A673 (cell line): ENCODE results near the gene THSD4. TPM values are rescaled to one million over a fixed set of nuclear protein-coding genes. Genes with fewer than 3 reads are reported as not detected.

Source experiments
- BruUV-seq: library from RNA; stranded (reverse); fragments of 400-500 nt; replicated peaks from 2 replicates; lab custom pipeline; 2021; lab: Mats Ljungman, UMichigan
- CTCF ChIA-PET: fragments of 300-600 bp; sonication (Branson Sonifier 250); formaldehyde crosslinking; loops from one replicate; lab custom pipeline; 2022; ENCODE audit warnings: antibody characterized with exemption; lab: Charles Lee
- POLR2A ChIA-PET: fragments of 300-600 bp; sonication (Branson Sonifier 250); formaldehyde crosslinking; loops from one replicate; lab custom pipeline; 2022; ENCODE audit warnings: antibody characterized with exemption; ENCODE audit not compliant: low non-redundant PET; lab: Charles Lee
- DNase-seq: peaks from one replicate; pipeline ENCODE4 v3.0.0-alpha.2; 2015; ENCODE audit warnings: low spot score
- H3K27ac ChIP-seq: fragments of 200-600 bp; sonication (generic); 2 replicates; pipeline ENCODE4 v1.5.1; 2016; ENCODE audit warnings: mixed run types, low read depth, mild to moderate bottlenecking, mixed read lengths, antibody characterized with exemption, low read length; ENCODE audit not compliant: poor library complexity, severe bottlenecking
- H3K27me3 ChIP-seq: fragments of 200-600 bp; sonication (generic); replicated peaks from 2 replicates; pipeline ENCODE4 v1.6.1; 2017; ENCODE audit warnings: mixed run types, low read depth, mild to moderate bottlenecking, mixed read lengths, antibody characterized with exemption, low read length; ENCODE audit not compliant: insufficient read depth, poor library complexity
- H3K36me3 ChIP-seq: fragments of 200-600 bp; sonication (generic); 2 replicates; pipeline ENCODE4 v1.6.1; 2016; ENCODE audit warnings: mixed run types, mild to moderate bottlenecking, mixed read lengths, antibody characterized with exemption, low read length; ENCODE audit not compliant: insufficient read depth, poor library complexity, severe bottlenecking
- H3K4me1 ChIP-seq: fragments of 200-600 bp; sonication (generic); 2 replicates; pipeline ENCODE4 v1.6.1; 2017; ENCODE audit warnings: mixed run types, mild to moderate bottlenecking, mixed read lengths, antibody characterized with exemption, low read length; ENCODE audit not compliant: insufficient read depth, poor library complexity, severe bottlenecking
- H3K4me3 ChIP-seq: fragments of 200-600 bp; sonication (generic); 2 replicates; pipeline ENCODE4 v1.5.1; 2016; ENCODE audit warnings: low read depth, mixed run types, mild to moderate bottlenecking, mixed read lengths, low read length; ENCODE audit not compliant: poor library complexity, severe bottlenecking
- H3K9me3 ChIP-seq: fragments of 200-600 bp; sonication (generic); 2 replicates; pipeline ENCODE4 v1.6.1; 2016; ENCODE audit warnings: mixed run types, low read depth, mild to moderate bottlenecking, mixed read lengths, antibody characterized with exemption, low read length; ENCODE audit not compliant: poor library complexity, severe bottlenecking
- EZH2 ChIP-seq: fragments of 200-600 bp; sonication (generic); IDR thresholded peaks from 2 replicates; pipeline ENCODE4 v1.6.1; 2017; ENCODE audit warnings: borderline replicate concordance, low read depth, mild to moderate bottlenecking, mixed read lengths, antibody characterized with exemption, low read length; ENCODE audit not compliant: poor library complexity, severe bottlenecking
- intact Hi-C: fragments of 100-400 bp; cut with micrococcal nuclease; formaldehyde crosslinking; loops from one replicate; pipeline ENCODE4 v1.10.0; 2022; ENCODE audit not compliant: unreplicated experiment
- total RNA-seq: library from RNA; stranded (reverse); gene quantifications from 2 replicates; pipeline ENCODE4 v1.2.3, GENCODE V29; 2021
- TF ChIP-seq, protein P1 (sequence below): fragments of 300-800, 200-600 bp; sonication (generic); conservative IDR thresholded peaks from 2 replicates; pipeline ENCODE4 v1.5.1; 2017; ENCODE audit warnings: low read depth, mild to moderate bottlenecking, antibody characterized with exemption, low read length, moderate library complexity, mixed read lengths

The THSD4 gene
- total RNA-seq, 1 experiment from 2014 or later, result 2.4 TPM

DNA sequence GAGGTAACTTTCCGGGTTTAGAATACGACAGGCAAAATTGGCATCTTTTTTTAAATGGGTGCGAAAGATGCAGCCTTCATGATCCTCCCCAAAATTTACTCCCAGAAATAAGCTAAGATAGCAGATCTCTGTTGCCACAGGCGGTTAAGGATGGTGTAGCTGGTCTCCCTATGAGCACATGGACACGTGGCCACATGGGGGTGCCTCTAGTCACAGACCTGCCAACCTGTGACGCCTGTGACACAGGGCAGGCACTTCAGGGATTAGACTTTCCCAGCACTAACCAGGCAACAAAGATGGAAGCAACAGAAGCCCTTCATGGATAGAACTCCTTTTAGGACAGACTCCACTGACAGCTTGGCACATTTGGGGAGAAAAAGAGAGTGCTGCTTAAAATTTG lies 320.3 kb downstream of the THSD4 start:
- Histone ChIP-seq H3K9me3 (no peaks in the 10 kb centered on the region), H3K27ac (no peak overlapping the region), H3K4me3 (no peak overlapping the region), H3K36me3 (no peaks in the 10 kb centered on the region), H3K27me3 (no peaks in the 10 kb centered on the region), H3K4me1 (no peaks in the 10 kb centered on the region)
- TF ChIP-seq EZH2, result no peak
- TF ChIP-seq, protein P1, sequence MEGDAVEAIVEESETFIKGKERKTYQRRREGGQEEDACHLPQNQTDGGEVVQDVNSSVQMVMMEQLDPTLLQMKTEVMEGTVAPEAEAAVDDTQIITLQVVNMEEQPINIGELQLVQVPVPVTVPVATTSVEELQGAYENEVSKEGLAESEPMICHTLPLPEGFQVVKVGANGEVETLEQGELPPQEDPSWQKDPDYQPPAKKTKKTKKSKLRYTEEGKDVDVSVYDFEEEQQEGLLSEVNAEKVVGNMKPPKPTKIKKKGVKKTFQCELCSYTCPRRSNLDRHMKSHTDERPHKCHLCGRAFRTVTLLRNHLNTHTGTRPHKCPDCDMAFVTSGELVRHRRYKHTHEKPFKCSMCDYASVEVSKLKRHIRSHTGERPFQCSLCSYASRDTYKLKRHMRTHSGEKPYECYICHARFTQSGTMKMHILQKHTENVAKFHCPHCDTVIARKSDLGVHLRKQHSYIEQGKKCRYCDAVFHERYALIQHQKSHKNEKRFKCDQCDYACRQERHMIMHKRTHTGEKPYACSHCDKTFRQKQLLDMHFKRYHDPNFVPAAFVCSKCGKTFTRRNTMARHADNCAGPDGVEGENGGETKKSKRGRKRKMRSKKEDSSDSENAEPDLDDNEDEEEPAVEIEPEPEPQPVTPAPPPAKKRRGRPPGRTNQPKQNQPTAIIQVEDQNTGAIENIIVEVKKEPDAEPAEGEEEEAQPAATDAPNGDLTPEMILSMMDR, result no peak
- no TSS peak for BruUV-seq
- ChIA-PET CTCF (no interaction called here), POLR2A (no interaction called here)
- intact Hi-C loops, result no loop called here
- no peak for DNase-seq

DNA sequence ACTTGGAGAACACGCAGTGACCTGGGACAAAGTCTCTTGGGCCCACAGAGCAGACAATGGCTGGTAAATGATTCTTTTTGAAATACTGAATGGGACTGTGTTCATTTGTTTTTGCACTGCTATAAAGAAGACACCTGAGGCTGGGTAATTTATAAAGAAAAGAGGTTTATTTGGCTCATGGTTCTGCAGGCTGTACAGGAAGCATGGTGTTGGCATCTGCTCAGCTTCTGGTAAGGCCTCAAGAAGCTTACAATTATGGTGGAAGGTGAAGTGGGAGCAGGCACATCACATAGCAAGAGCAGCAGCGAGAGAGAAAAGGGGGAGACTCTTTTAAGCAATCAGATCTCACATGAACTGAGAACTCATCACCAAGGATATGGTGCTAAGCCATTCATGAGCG lies 321.6 kb downstream of the THSD4 start:
- intact Hi-C loops, result no loop called here

DNA sequence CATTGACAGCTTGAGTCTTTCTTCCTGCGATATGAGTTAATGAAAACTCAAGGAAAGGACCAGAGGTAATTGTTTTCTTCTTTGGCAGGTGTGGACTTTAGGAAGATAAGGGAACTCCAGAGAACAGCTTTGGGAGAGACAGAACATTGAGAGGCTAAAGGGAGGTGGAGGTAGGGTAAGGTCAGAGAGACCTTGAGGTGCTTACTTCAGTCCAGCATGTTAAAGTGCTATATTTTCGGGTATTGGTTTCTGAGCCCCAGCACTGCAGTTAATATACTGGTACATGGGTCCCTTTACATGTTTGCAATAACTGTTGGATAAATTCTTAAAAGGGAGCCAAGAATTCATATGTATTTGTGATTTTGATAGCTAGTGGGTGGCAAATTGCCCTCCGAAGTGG lies 322.1 kb downstream of the THSD4 start:
- POLR2A ChIA-PET, result no interaction called here
- H3K4me3 ChIP-seq, result no peak overlapping the region

More for the DNA sequence above, 321.6 kb downstream of the THSD4 start:
- Histone ChIP-seq H3K27ac (no peak overlapping the region), H3K27me3 (no peaks in the 10 kb centered on the region), H3K9me3 (no peaks in the 10 kb centered on the region), H3K4me1 (no peaks in the 10 kb centered on the region), H3K36me3 (no peaks in the 10 kb centered on the region), H3K4me3 (no peak overlapping the region)
- no peak for DNase-seq
- BruUV-seq, result no TSS peak
- CTCF ChIA-PET, result no interaction called here
- POLR2A ChIA-PET, result no interaction called here
- no peak for TF ChIP-seq EZH2
- TF ChIP-seq, protein P1, result no peak

More for the DNA sequence above, 322.1 kb downstream of the THSD4 start:
- Histone ChIP-seq H3K9me3 (no peaks in the 10 kb centered on the region), H3K27ac (no peak overlapping the region), H3K4me1 (no peaks in the 10 kb centered on the region), H3K36me3 (no peaks in the 10 kb centered on the region), H3K27me3 (no peaks in the 10 kb centered on the region)
- intact Hi-C loops, result no loop called here
- no TSS peak for BruUV-seq
- TF ChIP-seq, protein P1, result no peak
- TF ChIP-seq EZH2, result no peak
- CTCF ChIA-PET, result no interaction called here
- no peak for DNase-seq
